OCI-LY1 (cell line): ENCODE results near the gene SMIM20.

Experiments
- H2AFZ ChIP-seq: fragments of 200-600 bp; sonication (generic), shearing (Covaris generic); 2 replicates; pipeline ENCODE4 v1.6.0; 2014; ENCODE audit warnings: antibody characterized with exemption, mild to moderate bottlenecking, low read length
- H3F3A ChIP-seq: fragments of 200-600 bp; sonication (generic), shearing (Covaris generic); 2 replicates; pipeline ENCODE4 v1.6.0; 2014; ENCODE audit warnings: mild to moderate bottlenecking, antibody characterized with exemption, low read length, moderate library complexity; ENCODE audit not compliant: insufficient read depth
- H3K27ac ChIP-seq: fragments of 200-600 bp; sonication (generic); 2 replicates; pipeline ENCODE4 v1.5.1; 2014; ENCODE audit warnings: low read length, mixed run types, mild to moderate bottlenecking, low read depth; ENCODE audit not compliant: poor library complexity, severe bottlenecking
- H3K27me3 ChIP-seq: fragments of 200-600 bp; sonication (generic); 2 replicates; pipeline ENCODE4 v1.6.0; 2014; ENCODE audit warnings: antibody characterized with exemption, mild to moderate bottlenecking, low read length, moderate library complexity; ENCODE audit not compliant: insufficient read depth
- H3K36me3 ChIP-seq: fragments of 200-600 bp; sonication (generic); 2 replicates; pipeline ENCODE4 v1.6.1; 2014; ENCODE audit warnings: mild to moderate bottlenecking, antibody characterized with exemption, low read length, moderate library complexity, mixed read lengths; ENCODE audit not compliant: insufficient read depth
- H3K4me1 ChIP-seq: fragments of 200-600 bp; sonication (generic); 2 replicates; pipeline ENCODE4 v1.5.1; 2014; ENCODE audit warnings: mild to moderate bottlenecking, low read length, moderate library complexity; ENCODE audit not compliant: insufficient read depth, severe bottlenecking
- H3K4me2 ChIP-seq: fragments of 200-600 bp; sonication (generic), shearing (Covaris generic); 2 replicates; pipeline ENCODE4 v1.6.1; 2014; ENCODE audit warnings: low read length
- H3K4me3 ChIP-seq: fragments of 200-600 bp; sonication (generic); 2 replicates; pipeline ENCODE4 v1.5.1; 2014; ENCODE audit warnings: low read length, low read depth, mild to moderate bottlenecking, mixed read lengths; ENCODE audit not compliant: poor library complexity, severe bottlenecking
- H3K79me2 ChIP-seq: fragments of 200-600 bp; shearing (Covaris generic); 2 replicates; pipeline ENCODE4 v1.6.1; 2016; ENCODE audit warnings: mixed run types, low read length, mixed read lengths; ENCODE audit not compliant: insufficient read depth
- H3K9ac ChIP-seq: fragments of 200-600 bp; sonication (generic), shearing (Covaris generic); 2 replicates; pipeline ENCODE4 v1.6.1; 2014; ENCODE audit warnings: mild to moderate bottlenecking, low read length, mixed read lengths
- H3K9me2 ChIP-seq: fragments of 200-600 bp; sonication (generic), shearing (Covaris generic); 2 replicates; pipeline ENCODE4 v1.6.1; 2014; ENCODE audit warnings: low read depth, mild to moderate bottlenecking, low read length, mixed read lengths
- H3K9me3 ChIP-seq: fragments of 200-600 bp; shearing (Covaris generic); 2 replicates; pipeline ENCODE4 v1.6.1; 2014; ENCODE audit warnings: low read length, mixed read lengths
- H4K20me1 ChIP-seq: fragments of 200-600 bp; sonication (generic), shearing (Covaris generic); 2 replicates; pipeline ENCODE4 v1.6.0; 2016; ENCODE audit warnings: mild to moderate bottlenecking, low read length; ENCODE audit not compliant: insufficient read depth
- CTCF ChIP-seq: fragments of 200-600 bp; sonication (generic), shearing (Covaris generic); IDR thresholded peaks from 2 replicates; pipeline ENCODE4 v1.5.1; 2017; ENCODE audit warnings: mild to moderate bottlenecking, antibody characterized with exemption, low read length, moderate library complexity, mixed read lengths
- EZH2 ChIP-seq: fragments of 200-600 bp; sonication (generic), shearing (Covaris generic); IDR thresholded peaks from 2 replicates; pipeline ENCODE4 v1.8.0; 2017; ENCODE audit warnings: borderline replicate concordance, mixed run types, mild to moderate bottlenecking, antibody characterized with exemption, low read length, moderate library complexity, mixed read lengths

Gene SMIM20

GRCh38 chr4:25938787-25939186 lies 24.8 kb downstream of the SMIM20 start:
- no peak overlapping the region for H2AFZ ChIP-seq
- no peaks in the 10 kb centered on the region for H3K4me1 ChIP-seq

GRCh38 chr4:25939330-25939729 lies 25.3 kb downstream of the SMIM20 start:
- H3K4me2 ChIP-seq: no peak overlapping the region
- H3K4me3 ChIP-seq: no peak overlapping the region
- no peak overlapping the region for H2AFZ ChIP-seq
- no peak overlapping the region for H3K9ac ChIP-seq
- no peaks in the 10 kb centered on the region for H3K79me2 ChIP-seq
- no peaks in the 10 kb centered on the region for H3K9me3 ChIP-seq
- TF ChIP-seq CTCF (no peak), EZH2 (no peak)
- H4K20me1 ChIP-seq: no peaks in the 10 kb centered on the region
- no peaks in the 10 kb centered on the region for H3F3A ChIP-seq
- H3K4me1 ChIP-seq: no peaks in the 10 kb centered on the region
- no peaks in the 10 kb centered on the region for H3K9me2 ChIP-seq
- no peaks in the 10 kb centered on the region for H3K36me3 ChIP-seq
- no peaks in the 10 kb centered on the region for H3K27me3 ChIP-seq
- H3K27ac ChIP-seq: no peak overlapping the region

More at GRCh38 chr4:25938787-25939186, 24.8 kb downstream of the SMIM20 start:
- no peaks in the 10 kb centered on the region for H3K9me2 ChIP-seq
- H3K36me3 ChIP-seq: no peaks in the 10 kb centered on the region
- H3K27ac ChIP-seq: no peak overlapping the region
- no peak overlapping the region for H3K4me3 ChIP-seq
- no peaks in the 10 kb centered on the region for H3K9me3 ChIP-seq
- no peaks in the 10 kb centered on the region for H3F3A ChIP-seq
- H3K27me3 ChIP-seq: no peaks in the 10 kb centered on the region
- no peaks in the 10 kb centered on the region for H4K20me1 ChIP-seq
- H3K4me2 ChIP-seq: no peak overlapping the region
- H3K79me2 ChIP-seq: no peaks in the 10 kb centered on the region
- TF ChIP-seq EZH2 (no peak), CTCF (no peak)
- no peak overlapping the region for H3K9ac ChIP-seq

GRCh38 chr4:25941457-25942221 lies 27.6 kb downstream of the SMIM20 start:
- TF ChIP-seq EZH2 (no peak), CTCF (no peak)
- H2AFZ ChIP-seq: no peak overlapping the region
- no peaks in the 10 kb centered on the region for H3K4me1 ChIP-seq
- no peaks in the 10 kb centered on the region for H3K9me2 ChIP-seq
- H3K4me2 ChIP-seq: no peak overlapping the region
- H3K27me3 ChIP-seq: no peaks in the 10 kb centered on the region
- no peak overlapping the region for H3K27ac ChIP-seq
- no peaks in the 10 kb centered on the region for H4K20me1 ChIP-seq
- no peak overlapping the region for H3K9ac ChIP-seq
- H3K79me2 ChIP-seq: no peaks in the 10 kb centered on the region
- no peaks in the 10 kb centered on the region for H3K9me3 ChIP-seq
- no peaks in the 10 kb centered on the region for H3F3A ChIP-seq
- H3K36me3 ChIP-seq: no peaks in the 10 kb centered on the region
- H3K4me3 ChIP-seq: no peak overlapping the region
